ENCODE data around the gene GPR161. TPM values are rescaled to one million over a fixed set of nuclear protein-coding genes. Genes with fewer than 3 reads are reported as not detected.
"Not testable (repeated sequence)": the region's sequence is repeated elsewhere in the genome, so short reads cannot be mapped to it uniquely, and the experiment has no call there.

GPR161 gene
- total RNA-seq, 2 experiments from 2014 or later, result 0.10 to 0.17 TPM

DNA sequence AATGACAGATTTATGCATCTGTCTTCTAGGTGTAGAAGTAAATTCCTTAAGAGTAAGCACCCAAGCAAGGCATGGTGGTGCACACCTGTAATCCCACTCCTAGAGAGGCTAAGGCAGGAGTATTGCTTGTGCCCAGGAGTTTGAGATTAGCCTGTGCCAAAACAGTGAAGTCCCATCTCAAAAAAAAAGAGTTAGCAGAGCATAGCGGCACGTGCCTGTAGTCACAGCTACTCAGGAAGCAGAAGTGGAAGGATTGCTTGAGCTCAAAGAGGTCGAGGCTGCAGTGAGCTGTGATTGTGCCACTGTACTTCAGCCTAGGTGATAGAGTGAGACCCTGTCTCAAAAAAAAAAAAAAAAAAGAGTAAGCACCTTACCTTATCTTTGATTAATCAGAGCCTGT is 26.9 kb upstream of the GPR161 start:
- Mint-ChIP-seq H3K27me3 (peaks cover 4% of the 10 kb centered on the region), H3K4me1 (no peaks in the 10 kb centered on the region), H3K9me3 (peaks cover 6% of the 10 kb centered on the region), H3K36me3 (ENCODE audit: low read depth) (peaks cover 2% of the 10 kb centered on the region), H3K4me3 (no peak overlapping the region), H3K27ac (no peak overlapping the region)
- POLR2A ChIA-PET, result no interaction called here
- CTCF ChIA-PET, result interaction anchor here (0.6 to 1.7 kb wide), 4 partner anchors 11 to 81 kb away, joined by 3 read pairs; no protein-coding TSS in a partner anchor
- no peak for DNase-seq

GRCh38 chr1:168161459-168161858 is 24.7 kb upstream of the GPR161 start:
- POLR2A ChIA-PET, result no interaction called here
- Mint-ChIP-seq H3K27ac (no peak overlapping the region), H3K4me1 (no peaks in the 10 kb centered on the region), H3K36me3 (ENCODE audit: low read depth) (peaks cover 4% of the 10 kb centered on the region), H3K9me3 (peaks cover 19% of the 10 kb centered on the region), H3K4me3 (no peak overlapping the region), H3K27me3 (peaks cover 22% of the 10 kb centered on the region)
- no peak for DNase-seq
- CTCF ChIA-PET, result no interaction called here

DNA sequence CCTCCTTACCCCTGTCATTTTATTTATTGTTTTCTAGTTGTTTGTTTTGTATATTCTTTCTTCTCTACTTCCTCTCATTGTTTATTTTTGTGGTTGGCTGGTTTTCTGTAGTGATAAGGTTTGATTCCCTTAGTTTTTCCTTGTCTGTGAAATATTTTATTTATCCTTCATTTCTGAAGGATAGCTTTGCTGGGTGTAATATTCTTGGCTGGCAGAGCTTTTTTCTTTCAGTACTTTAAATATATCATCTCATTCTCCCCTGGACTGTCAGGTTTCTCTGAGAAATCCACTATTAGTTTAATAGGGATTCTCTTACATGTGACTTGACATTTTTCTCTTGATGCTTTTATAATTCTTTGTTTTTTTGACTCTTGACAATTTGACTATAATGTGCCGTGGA is 23.2 kb upstream of the GPR161 start:
- peaks cover 30% of the 10 kb centered on the region for H3K27me3 Mint-ChIP-seq
- POLR2A ChIA-PET, result interaction anchor here (0.6 kb wide), 1 partner anchor 86 kb away, joined by 3 read pairs; no protein-coding TSS in a partner anchor
- no peak overlapping the region for H3K4me3 Mint-ChIP-seq
- H3K4me1 Mint-ChIP-seq, result no peaks in the 10 kb centered on the region
- H3K36me3 Mint-ChIP-seq (ENCODE audit: low read depth), result peaks cover 4% of the 10 kb centered on the region
- H3K9me3 Mint-ChIP-seq, result peaks cover 19% of the 10 kb centered on the region
- CTCF ChIA-PET, result interaction anchor here (1.3 kb wide), 1 partner anchor 9 kb away, joined by 4 read pairs; no protein-coding TSS in a partner anchor
- H3K27ac Mint-ChIP-seq, result no peak overlapping the region
- DNase-seq, result no peak

DNA sequence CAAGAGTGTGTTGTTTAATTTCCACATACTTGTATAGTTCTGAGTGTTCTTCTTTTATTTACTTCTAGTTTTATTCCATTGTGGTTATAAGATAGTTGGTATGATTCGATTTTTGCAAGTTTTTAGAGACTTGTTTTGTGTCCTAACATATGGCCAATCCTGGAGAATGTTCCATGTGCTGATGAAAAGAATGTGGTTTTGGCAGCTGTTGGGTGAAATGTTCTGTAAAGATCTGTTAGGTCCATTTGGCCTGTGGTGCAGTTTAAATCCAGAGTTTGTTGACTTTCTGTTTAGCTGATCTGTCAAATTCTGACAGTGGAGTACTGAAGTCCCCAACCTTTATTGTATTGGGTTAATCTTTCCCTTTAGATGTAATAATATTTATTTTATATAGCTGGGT is 22.5 kb upstream of the GPR161 start:
- Mint-ChIP-seq H3K4me3 (no peak overlapping the region), H3K36me3 (ENCODE audit: low read depth) (peaks cover 4% of the 10 kb centered on the region), H3K9me3 (peaks cover 19% of the 10 kb centered on the region), H3K4me1 (no peaks in the 10 kb centered on the region), H3K27me3 (peaks cover 32% of the 10 kb centered on the region), H3K27ac (no peak overlapping the region)
- POLR2A ChIA-PET, result no interaction called here
- CTCF ChIA-PET, result interaction anchor here (1.3 kb wide), 1 partner anchor 10 kb away, joined by 4 read pairs; no protein-coding TSS in a partner anchor
- no peak for DNase-seq

DNA sequence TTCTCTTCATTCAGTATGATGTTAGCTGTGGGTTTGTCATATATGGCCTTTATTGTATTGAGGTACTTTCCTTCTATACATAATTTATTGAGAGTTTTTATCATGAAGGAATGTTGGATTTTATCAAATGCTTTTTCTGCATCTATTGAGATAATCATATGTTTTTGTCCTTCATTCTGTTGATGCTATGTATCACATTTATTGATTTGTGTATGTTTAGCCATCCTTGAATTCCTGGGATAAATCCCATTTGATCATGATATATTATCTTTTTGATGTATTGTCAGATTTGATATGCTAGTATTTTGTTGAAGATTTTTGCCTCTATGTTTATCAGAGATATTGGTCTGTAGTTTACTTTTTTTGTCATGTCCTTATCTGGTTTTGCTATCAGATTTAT is 20.9 kb upstream of the GPR161 start:
- H3K27ac Mint-ChIP-seq, result no peak overlapping the region
- peaks cover 32% of the 10 kb centered on the region for H3K27me3 Mint-ChIP-seq
- peaks cover 4% of the 10 kb centered on the region for H3K36me3 Mint-ChIP-seq (ENCODE audit: low read depth)
- ChIA-PET POLR2A (no interaction called here), CTCF (no interaction called here)
- H3K4me3 Mint-ChIP-seq, result no peak overlapping the region
- peaks cover 19% of the 10 kb centered on the region for H3K9me3 Mint-ChIP-seq
- no peaks in the 10 kb centered on the region for H3K4me1 Mint-ChIP-seq
- DNase-seq, result no peak

- POLR2A ChIA-PET, result no interaction called here
- peaks cover 19% of the 10 kb centered on the region for H3K9me3 Mint-ChIP-seq
- H3K27me3 Mint-ChIP-seq, result peaks cover 32% of the 10 kb centered on the region
- CTCF ChIA-PET, result no interaction called here
- H3K4me3 Mint-ChIP-seq, result no peak overlapping the region
- no peak for DNase-seq
- no peak overlapping the region for H3K27ac Mint-ChIP-seq
- peaks cover 4% of the 10 kb centered on the region for H3K36me3 Mint-ChIP-seq (ENCODE audit: low read depth)
- H3K4me1 Mint-ChIP-seq, result no peaks in the 10 kb centered on the region
These were observed 19.2 kb upstream of the GPR161 start for GRCh38 chr1:168155910-168156309.

- H3K36me3 Mint-ChIP-seq (ENCODE audit: low read depth); CTCF ChIA-PET; DNase-seq; H3K27ac Mint-ChIP-seq; H3K4me3 Mint-ChIP-seq; POLR2A ChIA-PET; H3K4me1 Mint-ChIP-seq: not testable (repeated sequence)
- Mint-ChIP-seq H3K9me3 (peaks cover 16% of the 10 kb centered on the region), H3K27me3 (peaks cover 27% of the 10 kb centered on the region)
These were observed 18.0 kb upstream of the GPR161 start for GRCh38 chr1:168154707-168155106.

- POLR2A ChIA-PET, result no interaction called here
- Mint-ChIP-seq H3K9me3 (no peaks in the 10 kb centered on the region), H3K4me3 (no peak overlapping the region), H3K4me1 (peaks cover 12% of the 10 kb centered on the region), H3K36me3 (ENCODE audit: low read depth) (no peaks in the 10 kb centered on the region), H3K27ac (no peak overlapping the region), H3K27me3 (peaks cover 15% of the 10 kb centered on the region)
- no peak for DNase-seq
- CTCF ChIA-PET, result interaction anchor here (1.0 kb wide), 2 partner anchors 9 to 49 kb away, joined by 3 to 5 read pairs; no protein-coding TSS in a partner anchor
These were observed 15.2 kb upstream of the GPR161 start for GRCh38 chr1:168151935-168152334.

DNA sequence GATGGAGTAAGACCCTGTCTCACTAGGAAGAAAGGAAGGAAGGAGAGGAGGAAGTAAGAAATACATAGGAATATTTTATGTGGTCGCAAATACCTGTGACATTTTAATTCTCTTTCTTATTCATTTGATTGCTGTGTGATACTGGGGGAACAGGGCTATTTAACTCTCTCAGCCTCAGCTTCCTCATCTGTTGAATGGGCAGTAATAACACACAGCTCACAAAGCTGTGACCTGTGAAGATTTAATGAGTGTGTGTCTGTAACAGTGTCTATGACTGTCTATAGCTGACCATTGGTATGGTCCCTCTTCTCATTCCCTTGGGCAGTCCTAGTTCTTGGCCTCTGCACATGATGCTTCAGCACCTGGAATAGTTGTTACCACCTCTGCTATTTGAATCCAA is 13.6 kb upstream of the GPR161 start:
- Mint-ChIP-seq H3K9me3 (no peaks in the 10 kb centered on the region), H3K4me3 (no peak overlapping the region), H3K27me3 (peaks cover 2% of the 10 kb centered on the region), H3K4me1 (peaks cover 19% of the 10 kb centered on the region), H3K36me3 (ENCODE audit: low read depth) (no peaks in the 10 kb centered on the region), H3K27ac (no peak overlapping the region)
- no peak for DNase-seq
- CTCF ChIA-PET, result interaction anchor here (0.7 kb wide), 1 partner anchor 16 kb away, joined by 3 read pairs; no protein-coding TSS in a partner anchor
- POLR2A ChIA-PET, result no interaction called here

GRCh38 chr1:168148916-168149315 is 12.2 kb upstream of the GPR161 start:
- ChIA-PET CTCF (interaction anchor here (0.6 kb wide), 1 partner anchor 731 kb away, joined by 3 read pairs; no protein-coding TSS in a partner anchor), POLR2A (no interaction called here)
- H3K9me3 Mint-ChIP-seq, result no peaks in the 10 kb centered on the region
- H3K36me3 Mint-ChIP-seq (ENCODE audit: low read depth), result no peaks in the 10 kb centered on the region
- no peak for DNase-seq
- H3K4me1 Mint-ChIP-seq, result peaks cover 21% of the 10 kb centered on the region
- peak overlapping the region; percentile 26 for H3K27ac Mint-ChIP-seq
- H3K27me3 Mint-ChIP-seq, result peaks cover 2% of the 10 kb centered on the region
- no peak overlapping the region for H3K4me3 Mint-ChIP-seq

- DNase-seq, result no peak
- POLR2A ChIA-PET, result no interaction called here
- no peaks in the 10 kb centered on the region for H3K36me3 Mint-ChIP-seq (ENCODE audit: low read depth)
- CTCF ChIA-PET, result interaction anchor here (1.0 kb wide), 1 partner anchor 40 kb away, joined by 3 read pairs; no protein-coding TSS in a partner anchor
- no peak overlapping the region for H3K27ac Mint-ChIP-seq
- peaks cover 5% of the 10 kb centered on the region for H3K27me3 Mint-ChIP-seq
- H3K4me1 Mint-ChIP-seq, result peaks cover 21% of the 10 kb centered on the region
- no peak overlapping the region for H3K4me3 Mint-ChIP-seq
- H3K9me3 Mint-ChIP-seq, result no peaks in the 10 kb centered on the region
These were observed 9.9 kb upstream of the GPR161 start for GRCh38 chr1:168146626-168147025.

GRCh38 chr1:168146160-168146539 is 9.4 kb upstream of the GPR161 start:
- DNase-seq, result no peak
- POLR2A ChIA-PET, result no interaction called here
- Mint-ChIP-seq H3K27ac (no peak overlapping the region), H3K4me3 (no peak overlapping the region), H3K36me3 (ENCODE audit: low read depth) (no peaks in the 10 kb centered on the region), H3K9me3 (no peaks in the 10 kb centered on the region), H3K27me3 (peaks cover 5% of the 10 kb centered on the region), H3K4me1 (peaks cover 21% of the 10 kb centered on the region)
- CTCF ChIA-PET, result no interaction called here

DNA sequence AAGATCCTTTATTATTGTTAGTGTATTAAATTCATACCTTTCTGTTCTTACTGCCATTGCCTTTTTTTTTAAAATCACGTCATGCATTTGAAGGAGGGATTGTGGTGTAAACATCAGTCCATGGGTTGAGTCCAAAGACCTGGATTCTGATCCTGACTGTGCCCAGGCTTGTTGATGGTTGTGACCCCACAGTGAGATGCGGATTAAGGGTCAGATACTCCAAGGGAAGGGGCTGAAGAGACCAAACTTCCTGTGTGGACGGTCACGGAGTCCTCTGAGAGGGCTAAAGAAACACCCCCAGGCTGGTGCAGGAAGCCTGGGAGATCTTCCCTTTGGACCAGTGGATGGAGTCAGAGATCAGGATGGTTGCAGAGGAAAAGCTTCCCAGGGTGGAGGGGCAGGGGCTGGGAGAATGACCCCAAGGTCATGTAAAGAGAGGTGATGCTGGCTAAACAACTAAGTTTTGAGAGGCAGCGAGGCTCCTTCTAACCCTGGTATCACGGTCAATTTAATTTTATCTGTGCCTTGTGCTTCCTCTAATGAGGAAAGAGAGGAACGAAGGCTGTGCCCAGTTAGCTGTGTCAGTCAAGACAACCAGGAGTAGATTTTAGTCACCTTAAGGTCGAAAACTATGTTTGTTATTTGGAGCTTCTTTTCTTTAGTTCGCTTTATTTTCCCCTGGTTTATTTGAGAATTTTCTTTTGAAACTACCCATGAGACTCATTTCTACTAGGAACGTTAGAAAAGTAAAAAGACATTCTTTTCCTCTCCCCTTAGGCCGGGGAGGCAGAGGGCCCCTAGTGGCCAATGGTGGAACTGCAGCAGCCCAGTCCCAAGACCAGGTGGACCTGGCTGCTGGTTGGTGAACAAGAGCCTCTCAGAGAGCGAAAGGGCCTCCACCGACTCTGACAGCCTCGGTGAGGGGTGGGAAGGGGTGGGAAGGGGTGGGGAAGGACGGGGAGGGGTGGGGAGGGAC is 8.7 kb upstream of the GPR161 start:
- Mint-ChIP-seq H3K36me3 (ENCODE audit: low read depth) (no peaks in the 10 kb centered on the region), H3K27ac (no peak overlapping the region), H3K4me1 (peaks cover 21% of the 10 kb centered on the region), H3K4me3 (no peak overlapping the region), H3K27me3 (peaks cover 5% of the 10 kb centered on the region), H3K9me3 (no peaks in the 10 kb centered on the region)
- peak; percentile 86 for DNase-seq
- ChIA-PET POLR2A (no interaction called here), CTCF (no interaction called here)

Measured in activated CD4-positive, alpha-beta T cell treated with anti-CD3 and anti-CD28 coated beads, Interleukin-2, amount 10 ng/mL, durations not matched to agents 7 days and 5 days (primary cell).